Spinal cord (tissue), 10 donors: ENCODE data around the gene MDM4. TPM values are rescaled to one million over a fixed set of nuclear protein-coding genes. Genes with fewer than 3 reads are reported as not detected.
"Not testable (repeated sequence)": the region's sequence is repeated elsewhere in the genome, so short reads cannot be mapped to it uniquely, and the experiment has no call there.

ENCODE experiments used
- DNase-seq, 6 donors: peaks; one replicate each; pipeline versions ENCODE4 v3.0.0 to v3.0.0-alpha.2; 2013 to 2015; ENCODE audit warnings: low spot score in 6 of 6, low read depth in 4 of 6
- H3K27ac ChIP-seq: one replicate; pipeline ENCODE4 v1.5.1; 2013; ENCODE audit warnings: low read depth, low read length, control low read depth
- H3K27me3 ChIP-seq: one replicate; pipeline ENCODE4 v1.6.1; 2013; ENCODE audit warnings: low read length; ENCODE audit not compliant: control insufficient read depth, insufficient read depth
- H3K36me3 ChIP-seq: one replicate; pipeline ENCODE4 v1.6.1; 2013; ENCODE audit warnings: low read length; ENCODE audit not compliant: control insufficient read depth, insufficient read depth
- H3K4me1 ChIP-seq: one replicate; pipeline ENCODE4 v1.6.1; 2013; ENCODE audit warnings: low read length; ENCODE audit not compliant: control insufficient read depth, insufficient read depth
- H3K4me3 ChIP-seq: one replicate; pipeline ENCODE4 v1.5.1; 2013; ENCODE audit warnings: low read depth, low read length, control low read depth
- H3K9me3 ChIP-seq: one replicate; pipeline ENCODE4 v1.6.1; 2013; ENCODE audit warnings: low read length; ENCODE audit not compliant: control insufficient read depth, insufficient read depth
- WGBS: methylation state at CpG from one replicate; pipeline ENCODE4 v1.1.5; 2013; ENCODE audit warnings: missing lambda C conversion rate; ENCODE audit not compliant: insufficient coverage; 5-methylcytosine and 5-hydroxymethylcytosine counted together
- polyA plus RNA-seq, 2 donors: library from polyadenylated mRNA; unstranded; fragments of 120-200 nt; gene quantifications; one replicate each; pipeline ENCODE4 v1.2.1, GENCODE V29; 2013; ENCODE audit not compliant: insufficient read length in 2 of 2
- total RNA-seq, 2 donors: library from RNA; depleted of rRNA in 1 of 2; stranded (reverse); fragments of 120-200 nt in 1 of 2; fragments of >200 nt in 1 of 2; gene quantifications; one replicate each; pipeline versions ENCODE4 v1.2.3 to v1.2.4, GENCODE V29; 2013 to 2014
- donor health status: healthy.

MDM4 gene
- total and polyA plus RNA-seq, 4 donors, result 28.3 to 71.1 (median 64.9) TPM

GRCh38 chr1:204556458-204557052, 40.3 kb downstream of the MDM4 start:
- Histone ChIP-seq H3K4me3 (no peak overlapping the region), H3K9me3 (no peaks in the 10 kb centered on the region), H3K27ac (no peak overlapping the region), H3K4me1 (no peaks in the 10 kb centered on the region), H3K36me3 (peaks cover 12% of the 10 kb centered on the region), H3K27me3 (no peaks in the 10 kb centered on the region)
- WGBS, result no CpG with 5 or more reads among the region's 7 CpGs
- DNase-seq, result no peak

- Histone ChIP-seq H3K4me3 (no peak overlapping the region), H3K36me3 (peaks cover 15% of the 10 kb centered on the region), H3K4me1 (no peaks in the 10 kb centered on the region), H3K27ac (no peak overlapping the region), H3K27me3 (no peaks in the 10 kb centered on the region), H3K9me3 (no peaks in the 10 kb centered on the region)
- WGBS, result 76% methylated on average over 2 of the region's 2 CpGs
- DNase-seq, result no peak
Observed at GRCh38 chr1:204558467-204558866, 42.3 kb downstream of the MDM4 start.

- peaks cover 15% of the 10 kb centered on the region for H3K36me3 ChIP-seq
- H3K27me3 ChIP-seq, H3K27ac ChIP-seq, H3K4me3 ChIP-seq, H3K9me3 ChIP-seq, H3K4me1 ChIP-seq, DNase-seq: not testable (repeated sequence)
- 83% methylated on average over 4 of the region's 6 CpGs for WGBS
Observed at GRCh38 chr1:204560002-204560401, 43.8 kb downstream of the MDM4 start.

GRCh38 chr1:204560590-204561150, 44.5 kb downstream of the MDM4 start:
- no peak for DNase-seq
- Histone ChIP-seq H3K27ac (no peak overlapping the region), H3K27me3 (no peaks in the 10 kb centered on the region), H3K36me3 (peaks cover 15% of the 10 kb centered on the region), H3K4me1 (no peaks in the 10 kb centered on the region), H3K4me3 (no peak overlapping the region), H3K9me3 (no peaks in the 10 kb centered on the region)

- no peak overlapping the region for H3K4me3 ChIP-seq
- 90% methylated on average over 34 of the region's 37 CpGs for WGBS
- H3K27me3 ChIP-seq, result no peaks in the 10 kb centered on the region
- H3K9me3 ChIP-seq, result no peaks in the 10 kb centered on the region
- peaks cover 12% of the 10 kb centered on the region for H3K36me3 ChIP-seq
- H3K27ac ChIP-seq, result no peak overlapping the region
- peaks cover 4% of the 10 kb centered on the region for H3K4me1 ChIP-seq
- DNase-seq, result no peak
Observed at GRCh38 chr1:204562075-204562990, 46.1 kb downstream of the MDM4 start.

GRCh38 chr1:204563307-204563706, 47.1 kb downstream of the MDM4 start:
- no peak overlapping the region for H3K4me3 ChIP-seq
- no peaks in the 10 kb centered on the region for H3K9me3 ChIP-seq
- peaks cover 12% of the 10 kb centered on the region for H3K36me3 ChIP-seq
- DNase-seq, result no peak
- peaks cover 4% of the 10 kb centered on the region for H3K4me1 ChIP-seq
- WGBS, result 87% methylated on average over 4 of the region's 4 CpGs
- H3K27ac ChIP-seq, result no peak overlapping the region
- H3K27me3 ChIP-seq, result no peaks in the 10 kb centered on the region

GRCh38 chr1:204563780-204564179, 47.6 kb downstream of the MDM4 start:
- no peaks in the 10 kb centered on the region for H3K27me3 ChIP-seq
- no peaks in the 10 kb centered on the region for H3K9me3 ChIP-seq
- no peak for DNase-seq
- H3K36me3 ChIP-seq, result peaks cover 12% of the 10 kb centered on the region
- H3K4me1 ChIP-seq, result peaks cover 8% of the 10 kb centered on the region
- H3K27ac ChIP-seq, result no peak overlapping the region
- 84% methylated on average over 3 of the region's 3 CpGs for WGBS
- H3K4me3 ChIP-seq, result no peak overlapping the region

- Histone ChIP-seq H3K36me3 (peaks cover 8% of the 10 kb centered on the region), H3K4me3 (no peak overlapping the region), H3K27me3 (no peaks in the 10 kb centered on the region), H3K27ac (no peak overlapping the region), H3K4me1 (peaks cover 15% of the 10 kb centered on the region), H3K9me3 (no peaks in the 10 kb centered on the region)
- DNase-seq, result no peak
- WGBS, result 82% methylated on average over 4 of the region's 4 CpGs
Observed at GRCh38 chr1:204564835-204565234, 48.6 kb downstream of the MDM4 start.

GRCh38 chr1:204565617-204566582, 49.7 kb downstream of the MDM4 start:
- H3K4me3 ChIP-seq, result no peak overlapping the region
- WGBS, result 13% methylated on average over 6 of the region's 13 CpGs

More at GRCh38 chr1:204565617-204566582, 49.7 kb downstream of the MDM4 start:
- Histone ChIP-seq H3K4me1 (peaks cover 15% of the 10 kb centered on the region), H3K9me3 (no peaks in the 10 kb centered on the region), H3K27me3 (no peaks in the 10 kb centered on the region), H3K27ac (no peak overlapping the region), H3K36me3 (peaks cover 8% of the 10 kb centered on the region)
- peak in 5 of 6 donors; percentile 54 to 95 (median 63) for DNase-seq
